HG03095 (cell line): Measurements from ENCODE around the gene SDHB.

Source experiments
- ATAC-seq: cut with Tn5 transposase; IDR thresholded peaks from one replicate; pipeline ENCODE4 v1.9.1; 2021; ENCODE audit warnings: moderate library complexity; ENCODE audit not compliant: unreplicated experiment

SDHB gene

GRCh38 chr1:17046334-17046657 lies 7.5 kb downstream of the SDHB start:
- no peak for ATAC-seq

- ATAC-seq, result no peak
These were observed 8.0 kb downstream of the SDHB start for GRCh38 chr1:17045634-17046333.

- no peak for ATAC-seq
These were observed 8.7 kb downstream of the SDHB start for GRCh38 chr1:17045150-17045549.

GRCh38 chr1:17043676-17044075 lies 10.2 kb downstream of the SDHB start:
- ATAC-seq, result no peak

- no peak for ATAC-seq
These were observed 13.7 kb downstream of the SDHB start for GRCh38 chr1:17040135-17040534.

- no peak for ATAC-seq
These were observed 14.3 kb downstream of the SDHB start for GRCh38 chr1:17039522-17039921.

- no peak for ATAC-seq
These were observed 20.4 kb downstream of the SDHB start for GRCh38 chr1:17033481-17033880.

- no peak for ATAC-seq
These were observed 21.1 kb downstream of the SDHB start for GRCh38 chr1:17032741-17033140.

- ATAC-seq, result no peak
These were observed 22.4 kb downstream of the SDHB start for GRCh38 chr1:17031436-17031835.

GRCh38 chr1:17030206-17030605 lies 23.6 kb downstream of the SDHB start:
- ATAC-seq, result no peak

GRCh38 chr1:17028662-17029188 lies 25.1 kb downstream of the SDHB start:
- ATAC-seq, result no peak

GRCh38 chr1:17027900-17028299 lies 25.9 kb downstream of the SDHB start:
- no peak for ATAC-seq

- ATAC-seq, result no peak
These were observed 26.4 kb downstream of the SDHB start for GRCh38 chr1:17027403-17027802.

- ATAC-seq, result no peak
These were observed 29.1 kb downstream of the SDHB start for GRCh38 chr1:17024721-17025120.

- no peak for ATAC-seq
These were observed 30.3 kb downstream of the SDHB start for GRCh38 chr1:17023573-17023972.

GRCh38 chr1:17023102-17023501 lies 30.7 kb downstream of the SDHB start:
- no peak for ATAC-seq

- ATAC-seq, result no peak
These were observed 31.9 kb downstream of the SDHB start for GRCh38 chr1:17021896-17022295.

GRCh38 chr1:17020502-17020901 lies 33.3 kb downstream of the SDHB start:
- ATAC-seq, result no peak

- no peak for ATAC-seq
These were observed 35.0 kb downstream of the SDHB start for GRCh38 chr1:17018849-17019248.

GRCh38 chr1:17017435-17017834 lies 36.4 kb downstream of the SDHB start:
- ATAC-seq, result no peak

- ATAC-seq, result no peak
These were observed 37.5 kb downstream of the SDHB start for GRCh38 chr1:17016317-17016661.

- no peak for ATAC-seq
These were observed 38.9 kb downstream of the SDHB start for GRCh38 chr1:17014671-17015567.
